Right atrium auricular region (tissue), 2 donors: ENCODE results near the gene C13orf42. TPM values are rescaled to one million over a fixed set of nuclear protein-coding genes. Genes with fewer than 3 reads are reported as not detected.

Source experiments
- DNase-seq: peaks from one replicate; pipeline ENCODE4 v3.0.0-alpha.2; 2019; ENCODE audit warnings: low spot score
- H3K27ac ChIP-seq, 2 donors: fragments of 200-600 bp; sonication (generic); 1 replicate in 1 of 2; 2 replicates in 1 of 2; pipeline ENCODE4 v1.5.1; 2016 to 2019
- H3K27me3 ChIP-seq, 2 donors: fragments of 200-600 bp; sonication (generic); one replicate each; pipeline versions ENCODE4 v1.5.1 to v1.6.0; 2017 to 2019
- H3K36me3 ChIP-seq: fragments of 200-600 bp; sonication (generic); one replicate; pipeline ENCODE4 v1.5.1; 2016
- H3K4me1 ChIP-seq, 2 donors: fragments of 200-600 bp; sonication (generic); one replicate each; pipeline versions ENCODE4 v1.5.1 to v1.6.0; 2017 to 2019
- H3K4me3 ChIP-seq, 2 donors: fragments of 200-600 bp; sonication (generic); 1 replicate in 1 of 2; 2 replicates in 1 of 2; pipeline ENCODE4 v1.5.1; 2017 to 2019; ENCODE audit warnings: mild to moderate bottlenecking in 1 of 2, moderate library complexity in 1 of 2
- H3K9me3 ChIP-seq, 2 donors: fragments of 200-600 bp; sonication (generic); one replicate each; pipeline ENCODE4 v1.5.1; 2019
- total RNA-seq, 2 donors: library from RNA; depleted of rRNA; stranded (reverse); fragments of >200 nt; gene quantifications; one replicate each; pipeline ENCODE4 v1.1.0, GENCODE V29; 2016
- TF ChIP-seq, protein P1 (sequence below), 2 donors: fragments of 200-600 bp; sonication (generic); IDR thresholded peaks; one replicate each; pipeline ENCODE4 v1.5.1; 2019; ENCODE audit warnings: antibody characterized with exemption in 2 of 2

Gene C13orf42
- total RNA-seq, 2 donors from 2014 or later, result not detected

GRCh38 chr13:51068501-51068900 is 42.6 kb downstream of the C13orf42 start:
- Histone ChIP-seq H3K9me3 (no peaks in the 10 kb centered on the region), H3K4me3 (no peak overlapping the region), H3K27me3 (no peaks in the 10 kb centered on the region), H3K4me1 (peaks cover 0 to 12% of the 10 kb centered on the region in 2 donors), H3K27ac (no peak overlapping the region), H3K36me3 (no peaks in the 10 kb centered on the region)
- no peak for DNase-seq
- TF ChIP-seq, protein P1, sequence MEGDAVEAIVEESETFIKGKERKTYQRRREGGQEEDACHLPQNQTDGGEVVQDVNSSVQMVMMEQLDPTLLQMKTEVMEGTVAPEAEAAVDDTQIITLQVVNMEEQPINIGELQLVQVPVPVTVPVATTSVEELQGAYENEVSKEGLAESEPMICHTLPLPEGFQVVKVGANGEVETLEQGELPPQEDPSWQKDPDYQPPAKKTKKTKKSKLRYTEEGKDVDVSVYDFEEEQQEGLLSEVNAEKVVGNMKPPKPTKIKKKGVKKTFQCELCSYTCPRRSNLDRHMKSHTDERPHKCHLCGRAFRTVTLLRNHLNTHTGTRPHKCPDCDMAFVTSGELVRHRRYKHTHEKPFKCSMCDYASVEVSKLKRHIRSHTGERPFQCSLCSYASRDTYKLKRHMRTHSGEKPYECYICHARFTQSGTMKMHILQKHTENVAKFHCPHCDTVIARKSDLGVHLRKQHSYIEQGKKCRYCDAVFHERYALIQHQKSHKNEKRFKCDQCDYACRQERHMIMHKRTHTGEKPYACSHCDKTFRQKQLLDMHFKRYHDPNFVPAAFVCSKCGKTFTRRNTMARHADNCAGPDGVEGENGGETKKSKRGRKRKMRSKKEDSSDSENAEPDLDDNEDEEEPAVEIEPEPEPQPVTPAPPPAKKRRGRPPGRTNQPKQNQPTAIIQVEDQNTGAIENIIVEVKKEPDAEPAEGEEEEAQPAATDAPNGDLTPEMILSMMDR (IDR thresholded peaks at IDR 0.05), result no peak

DNA sequence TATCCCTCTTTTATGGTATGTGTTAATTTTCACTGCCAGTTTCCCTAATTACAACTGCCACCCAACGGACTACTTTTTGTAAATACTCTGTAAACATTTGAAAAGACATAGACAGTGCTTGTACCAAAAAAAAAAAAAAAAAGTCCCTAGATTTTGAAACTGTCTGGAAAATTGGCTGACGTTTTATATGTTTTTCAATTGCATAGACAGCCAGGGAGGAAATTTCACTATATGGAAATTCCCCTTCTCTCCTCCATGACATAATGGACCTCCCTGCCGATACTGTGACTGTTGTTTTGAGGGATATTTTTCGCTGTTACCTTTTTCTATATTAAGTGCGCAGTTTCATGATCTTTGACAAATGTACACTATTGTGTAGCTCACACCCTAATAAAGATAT is 43.4 kb downstream of the C13orf42 start:
- no peak for DNase-seq
- Histone ChIP-seq H3K27ac (no peak overlapping the region), H3K4me1 (peaks cover 0 to 12% of the 10 kb centered on the region in 2 donors), H3K27me3 (no peaks in the 10 kb centered on the region), H3K9me3 (no peaks in the 10 kb centered on the region), H3K36me3 (no peaks in the 10 kb centered on the region), H3K4me3 (no peak overlapping the region)
- TF ChIP-seq, protein P1 (IDR thresholded peaks at IDR 0.05), result no peak

DNA sequence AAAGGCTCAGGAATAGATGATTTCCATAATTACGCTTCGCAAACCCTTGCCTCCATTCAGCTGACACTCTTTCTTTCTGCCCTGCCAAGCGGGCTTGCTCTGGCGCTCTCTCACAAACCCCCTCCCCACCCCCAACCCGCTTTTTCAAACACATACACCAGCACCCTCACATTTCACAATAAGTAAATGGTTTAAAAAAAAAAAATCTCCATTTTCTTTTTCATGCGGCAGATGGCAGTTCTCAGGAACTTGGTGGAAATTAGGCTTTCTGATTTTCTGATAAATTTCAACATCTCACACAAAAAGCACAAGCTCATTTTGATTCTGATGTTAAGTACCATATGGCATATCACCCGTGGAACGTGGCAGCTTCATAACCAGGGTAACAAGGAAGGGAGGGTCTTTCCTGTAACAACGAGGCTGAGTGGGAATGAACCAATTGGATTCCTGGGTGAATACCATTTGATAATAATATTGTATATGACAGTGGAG is 43.8 kb downstream of the C13orf42 start:
- H3K36me3 ChIP-seq, result no peaks in the 10 kb centered on the region
- no peaks in the 10 kb centered on the region for H3K9me3 ChIP-seq
- no peak overlapping the region for H3K27ac ChIP-seq
- TF ChIP-seq, protein P1 (IDR thresholded peaks at IDR 0.05), result no peak
- no peak overlapping the region for H3K4me3 ChIP-seq
- peaks cover 0 to 12% of the 10 kb centered on the region in 2 donors for H3K4me1 ChIP-seq
- no peaks in the 10 kb centered on the region for H3K27me3 ChIP-seq
- no peak for DNase-seq

DNA sequence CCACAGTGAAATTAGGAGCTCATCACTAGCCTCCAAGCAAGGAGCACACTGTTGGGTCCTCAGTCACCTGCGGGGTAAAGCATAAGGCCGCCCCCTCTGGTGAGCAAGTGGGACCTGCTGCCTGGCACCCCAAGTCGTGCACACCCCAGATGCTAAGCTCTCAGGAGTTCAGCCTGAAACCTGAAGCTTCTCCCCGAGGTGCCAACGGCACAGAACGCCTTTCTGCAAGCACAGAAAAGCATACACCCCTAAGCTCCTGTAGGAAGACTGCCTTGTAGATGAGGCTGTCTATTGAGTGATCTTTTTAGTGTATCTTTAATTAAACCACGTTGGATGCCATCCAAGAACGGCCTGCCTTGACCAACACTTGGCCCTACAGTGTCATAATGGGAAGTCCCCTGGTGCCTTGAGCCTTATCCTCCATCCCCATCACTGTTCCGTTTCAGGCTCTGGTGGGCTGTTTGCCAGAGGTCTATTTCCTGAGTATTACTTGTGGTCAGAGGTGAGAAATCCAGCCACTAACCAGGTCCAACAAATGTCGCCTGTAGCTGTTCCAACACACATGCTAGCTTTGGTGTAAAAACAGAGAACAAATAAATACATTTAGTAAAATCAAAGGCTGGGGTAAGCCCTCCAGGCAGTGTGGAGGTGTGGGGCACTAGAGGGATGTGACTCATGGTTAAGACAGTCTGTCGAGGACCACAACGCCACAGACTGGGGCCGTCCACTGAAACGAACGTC is 44.8 kb downstream of the C13orf42 start:
- Histone ChIP-seq H3K4me1 (peaks cover 0 to 12% of the 10 kb centered on the region in 2 donors), H3K27ac (no peak overlapping the region), H3K9me3 (no peaks in the 10 kb centered on the region), H3K27me3 (no peaks in the 10 kb centered on the region), H3K4me3 (no peak overlapping the region), H3K36me3 (no peaks in the 10 kb centered on the region)
- TF ChIP-seq, protein P1 (IDR thresholded peaks at IDR 0.05), result no peak
- DNase-seq, result no peak

DNA sequence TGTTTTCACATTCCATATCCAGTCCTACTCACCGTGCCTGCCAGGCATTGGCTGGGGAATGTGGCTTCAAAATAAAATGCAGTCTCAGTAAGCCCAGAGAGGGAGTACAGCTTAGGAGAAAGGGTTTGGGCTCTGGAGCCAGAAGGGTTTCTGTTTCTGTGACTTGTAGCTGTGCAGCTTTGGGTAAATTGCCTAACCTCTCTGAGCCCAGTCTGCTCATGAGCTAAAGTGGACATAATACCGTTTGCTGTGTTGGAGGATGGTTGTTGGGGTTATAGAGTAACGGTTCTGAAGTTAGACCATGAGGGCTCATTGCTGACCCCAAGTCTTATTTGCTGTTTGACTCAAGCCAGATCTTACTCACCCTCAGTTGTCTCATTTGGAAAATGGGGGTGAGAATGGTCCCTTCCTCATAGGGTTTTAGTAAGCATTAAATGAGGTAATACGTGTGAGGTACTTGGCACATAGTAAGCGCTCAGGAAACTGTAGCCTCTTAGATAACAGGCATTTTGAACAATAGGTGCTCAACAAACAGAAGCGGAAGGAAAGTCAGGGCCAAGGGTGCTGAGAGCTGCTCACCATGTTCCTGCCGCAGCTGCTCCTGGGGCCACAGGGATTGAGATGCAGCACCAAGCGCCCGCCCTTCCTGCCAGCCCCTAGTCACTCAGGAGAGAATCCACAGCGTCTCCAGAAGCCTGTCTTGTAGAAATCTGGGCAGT is 45.5 kb downstream of the C13orf42 start:
- DNase-seq, result no peak
- H3K9me3 ChIP-seq, result no peaks in the 10 kb centered on the region

More for the DNA sequence above, 45.5 kb downstream of the C13orf42 start:
- TF ChIP-seq, protein P1 (IDR thresholded peaks at IDR 0.05), result no peak
- Histone ChIP-seq H3K27ac (no peak overlapping the region), H3K27me3 (no peaks in the 10 kb centered on the region), H3K4me1 (peaks cover 0 to 12% of the 10 kb centered on the region in 2 donors), H3K36me3 (no peaks in the 10 kb centered on the region), H3K4me3 (no peak overlapping the region)
